ENCODE data around the gene RHOH. TPM values are rescaled to one million over a fixed set of nuclear protein-coding genes. Genes with fewer than 3 reads are reported as not detected.

Gene RHOH
- total and polyA plus RNA-seq, 9 of the 15 experiments (the other 6 are each of a cell fraction or from before 2014, with no cell fraction given), result 14.3 to 37.7 (median 23.2) TPM

- TF ChIP-seq MAFF (IDR thresholded peaks at IDR 0.05; ENCODE audit: low read length) (no peak), KLF16 (IDR thresholded peaks at IDR 0.05) (no peak), CREBBP (IDR thresholded peaks at IDR 0.05; ENCODE audit: low read depth, low read length) (no peak), ELK1 (CRISPR knock-in tag; IDR thresholded peaks at IDR 0.05) (no peak), PCBP1 (IDR thresholded peaks at IDR 0.05; ENCODE audit: low read depth, low read length, poor library complexity, severe bottlenecking) (no peak), MYBL2 (IDR thresholded peaks at IDR 0.05; ENCODE audit: low read depth) (peak; percentile 35; the same call in 1 of the 2 replicates), MYBL2 (CRISPR knock-in tag; IDR thresholded peaks at IDR 0.05; ENCODE audit: borderline replicate concordance) (no peak), RNF2 (IDR thresholded peaks at IDR 0.05) (no peak), ADNP (tag; IDR thresholded peaks at IDR 0.05) (no peak), IFI16 (CRISPR knock-in tag; IDR thresholded peaks at IDR 0.05) (no peak; the same call in none of the 2 replicates), TSC22D4 (tag; IDR thresholded peaks at IDR 0.05) (no peak), ZNF586 (CRISPR knock-in tag; conservative IDR thresholded peaks at IDR 0.05) (0 out of 2 replicates have a peak, but pooled peaks have one; percentile 19), ELF1 (tag; IDR thresholded peaks at IDR 0.05) (no peak), ZNF551 (CRISPR knock-in tag; IDR thresholded peaks at IDR 0.05) (no peak; the same call in 1 of the 2 replicates), SRF (CRISPR knock-in tag; IDR thresholded peaks at IDR 0.05) (peak in 1 of 2 experiments; percentile 66; a peak in 2 of 4 replicates), U2AF2 (optimal IDR thresholded peaks at IDR 0.05; ENCODE audit: low read depth, low read length) (no peak), ZC3H11A (IDR thresholded peaks at IDR 0.05; ENCODE audit: low read depth, low read length) (no peak), PREB (CRISPR knock-in tag; IDR thresholded peaks at IDR 0.05) (no peak), BHLHE40 (IDR thresholded peaks at IDR 0.05; ENCODE audit: low read length) (no peak), ZNF644 (tag; IDR thresholded peaks at IDR 0.05; ENCODE audit: low read depth) (0 out of 2 replicates have a peak, but pooled peaks have one; percentile 6), ZNF274 (IDR thresholded peaks at IDR 0.05; ENCODE audit: borderline replicate concordance, low read depth, low read length) (no peak)
- TF ChIP-seq, protein P1, sequence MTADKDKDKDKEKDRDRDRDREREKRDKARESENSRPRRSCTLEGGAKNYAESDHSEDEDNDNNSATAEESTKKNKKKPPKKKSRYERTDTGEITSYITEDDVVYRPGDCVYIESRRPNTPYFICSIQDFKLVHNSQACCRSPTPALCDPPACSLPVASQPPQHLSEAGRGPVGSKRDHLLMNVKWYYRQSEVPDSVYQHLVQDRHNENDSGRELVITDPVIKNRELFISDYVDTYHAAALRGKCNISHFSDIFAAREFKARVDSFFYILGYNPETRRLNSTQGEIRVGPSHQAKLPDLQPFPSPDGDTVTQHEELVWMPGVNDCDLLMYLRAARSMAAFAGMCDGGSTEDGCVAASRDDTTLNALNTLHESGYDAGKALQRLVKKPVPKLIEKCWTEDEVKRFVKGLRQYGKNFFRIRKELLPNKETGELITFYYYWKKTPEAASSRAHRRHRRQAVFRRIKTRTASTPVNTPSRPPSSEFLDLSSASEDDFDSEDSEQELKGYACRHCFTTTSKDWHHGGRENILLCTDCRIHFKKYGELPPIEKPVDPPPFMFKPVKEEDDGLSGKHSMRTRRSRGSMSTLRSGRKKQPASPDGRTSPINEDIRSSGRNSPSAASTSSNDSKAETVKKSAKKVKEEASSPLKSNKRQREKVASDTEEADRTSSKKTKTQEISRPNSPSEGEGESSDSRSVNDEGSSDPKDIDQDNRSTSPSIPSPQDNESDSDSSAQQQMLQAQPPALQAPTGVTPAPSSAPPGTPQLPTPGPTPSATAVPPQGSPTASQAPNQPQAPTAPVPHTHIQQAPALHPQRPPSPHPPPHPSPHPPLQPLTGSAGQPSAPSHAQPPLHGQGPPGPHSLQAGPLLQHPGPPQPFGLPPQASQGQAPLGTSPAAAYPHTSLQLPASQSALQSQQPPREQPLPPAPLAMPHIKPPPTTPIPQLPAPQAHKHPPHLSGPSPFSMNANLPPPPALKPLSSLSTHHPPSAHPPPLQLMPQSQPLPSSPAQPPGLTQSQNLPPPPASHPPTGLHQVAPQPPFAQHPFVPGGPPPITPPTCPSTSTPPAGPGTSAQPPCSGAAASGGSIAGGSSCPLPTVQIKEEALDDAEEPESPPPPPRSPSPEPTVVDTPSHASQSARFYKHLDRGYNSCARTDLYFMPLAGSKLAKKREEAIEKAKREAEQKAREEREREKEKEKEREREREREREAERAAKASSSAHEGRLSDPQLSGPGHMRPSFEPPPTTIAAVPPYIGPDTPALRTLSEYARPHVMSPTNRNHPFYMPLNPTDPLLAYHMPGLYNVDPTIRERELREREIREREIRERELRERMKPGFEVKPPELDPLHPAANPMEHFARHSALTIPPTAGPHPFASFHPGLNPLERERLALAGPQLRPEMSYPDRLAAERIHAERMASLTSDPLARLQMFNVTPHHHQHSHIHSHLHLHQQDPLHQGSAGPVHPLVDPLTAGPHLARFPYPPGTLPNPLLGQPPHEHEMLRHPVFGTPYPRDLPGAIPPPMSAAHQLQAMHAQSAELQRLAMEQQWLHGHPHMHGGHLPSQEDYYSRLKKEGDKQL (CRISPR knock-in tag; IDR thresholded peaks at IDR 0.05; ENCODE audit: borderline replicate concordance), result no peak
These were observed 41.3 kb downstream of the RHOH start (continued) for GRCh38 chr4:40238008-40238699.

All from K562 (cell line).